C4-2B (cell line): ENCODE data around the gene DUS3L.

Experiments used
- H3K27ac ChIP-seq: fragments of 450-650 bp; 2 replicates; pipeline ENCODE4 v1.5.1; 2017
- ZFX ChIP-seq: fragments of 450-650 bp; IDR thresholded peaks from 2 replicates; pipeline ENCODE4 v1.6.1; 2017
- TF ChIP-seq, protein P1 (sequence below): fragments of 450-650 bp; conservative IDR thresholded peaks from 2 replicates; pipeline ENCODE4 v1.5.1; 2017; ENCODE audit warnings: mild to moderate bottlenecking

DUS3L gene

DNA sequence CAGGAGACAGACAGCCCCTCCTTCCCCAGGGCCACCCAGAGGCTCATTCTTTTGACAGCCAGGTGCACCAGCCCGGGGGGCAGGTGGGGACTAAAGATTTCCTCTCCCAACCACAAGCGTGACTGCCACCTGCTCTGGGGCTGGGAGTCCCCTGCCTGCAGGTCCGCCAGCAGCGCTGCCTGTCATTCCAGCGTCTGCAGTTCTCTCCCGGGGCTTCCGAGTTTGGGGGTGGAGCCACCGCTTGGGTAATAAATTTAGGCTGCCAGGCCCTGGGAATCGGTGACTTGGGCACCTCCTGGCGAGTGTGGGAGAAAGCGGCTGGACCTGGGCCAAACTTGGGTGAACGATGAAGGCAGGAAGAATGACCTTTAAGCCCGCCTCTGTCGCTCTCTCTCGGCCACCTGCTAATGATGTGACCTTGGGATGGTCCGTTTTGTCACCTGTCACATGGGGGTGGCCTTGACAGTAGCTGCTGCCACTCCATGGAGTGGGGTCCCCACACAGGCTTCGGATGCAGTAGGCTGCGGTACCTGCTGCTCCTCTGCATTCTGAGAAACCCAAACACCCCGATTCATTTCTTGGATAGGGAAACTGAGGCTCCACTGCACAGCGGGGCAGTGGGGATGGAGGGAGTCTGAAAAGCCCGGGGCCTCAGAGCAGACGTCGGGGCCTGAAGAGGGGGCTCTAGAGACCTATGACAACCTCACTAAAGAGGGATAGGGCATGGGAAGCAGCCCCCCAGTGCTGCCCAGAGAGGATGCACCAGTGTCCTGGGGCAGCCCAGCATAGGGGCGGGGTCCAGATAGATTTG is 35.8 kb upstream of the DUS3L start:
- TF ChIP-seq ZFX: no peak
- TF ChIP-seq, protein P1, sequence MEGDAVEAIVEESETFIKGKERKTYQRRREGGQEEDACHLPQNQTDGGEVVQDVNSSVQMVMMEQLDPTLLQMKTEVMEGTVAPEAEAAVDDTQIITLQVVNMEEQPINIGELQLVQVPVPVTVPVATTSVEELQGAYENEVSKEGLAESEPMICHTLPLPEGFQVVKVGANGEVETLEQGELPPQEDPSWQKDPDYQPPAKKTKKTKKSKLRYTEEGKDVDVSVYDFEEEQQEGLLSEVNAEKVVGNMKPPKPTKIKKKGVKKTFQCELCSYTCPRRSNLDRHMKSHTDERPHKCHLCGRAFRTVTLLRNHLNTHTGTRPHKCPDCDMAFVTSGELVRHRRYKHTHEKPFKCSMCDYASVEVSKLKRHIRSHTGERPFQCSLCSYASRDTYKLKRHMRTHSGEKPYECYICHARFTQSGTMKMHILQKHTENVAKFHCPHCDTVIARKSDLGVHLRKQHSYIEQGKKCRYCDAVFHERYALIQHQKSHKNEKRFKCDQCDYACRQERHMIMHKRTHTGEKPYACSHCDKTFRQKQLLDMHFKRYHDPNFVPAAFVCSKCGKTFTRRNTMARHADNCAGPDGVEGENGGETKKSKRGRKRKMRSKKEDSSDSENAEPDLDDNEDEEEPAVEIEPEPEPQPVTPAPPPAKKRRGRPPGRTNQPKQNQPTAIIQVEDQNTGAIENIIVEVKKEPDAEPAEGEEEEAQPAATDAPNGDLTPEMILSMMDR: no peak
- H3K27ac ChIP-seq: peak overlapping the region; percentile 84; the same call in 1 of the 2 replicates

DNA sequence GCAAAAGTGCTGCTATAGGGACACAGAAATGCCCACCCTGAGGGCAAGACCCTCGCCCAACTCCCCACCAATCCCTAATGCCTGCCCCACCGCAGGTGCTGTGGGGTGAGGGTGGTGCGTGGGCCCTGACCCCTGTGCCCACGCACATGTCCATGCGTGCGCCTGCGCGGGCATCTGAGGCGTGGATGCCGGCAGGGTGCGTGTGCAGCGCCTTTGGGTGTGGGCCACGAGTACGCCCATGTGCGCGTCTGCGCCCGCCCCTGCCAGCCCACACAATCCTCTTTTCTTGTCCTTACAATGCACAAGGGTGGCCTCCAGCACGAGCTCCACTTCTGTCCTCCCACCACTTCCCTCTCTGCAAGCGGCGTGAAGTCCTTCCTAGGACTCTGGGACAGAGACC is 34.2 kb upstream of the DUS3L start:
- H3K27ac ChIP-seq: no peak overlapping the region
- TF ChIP-seq, protein P1: no peak
- no peak for TF ChIP-seq ZFX

GRCh38 chr19:5824751-5825150 is 33.8 kb upstream of the DUS3L start:
- H3K27ac ChIP-seq: no peak overlapping the region
- TF ChIP-seq ZFX: no peak
- TF ChIP-seq, protein P1: no peak

- TF ChIP-seq ZFX: no peak
- TF ChIP-seq, protein P1: peak; percentile 84
- H3K27ac ChIP-seq: no peak overlapping the region
Observed at GRCh38 chr19:5823579-5824281, 32.8 kb upstream of the DUS3L start.

- H3K27ac ChIP-seq: no peak overlapping the region
- TF ChIP-seq, protein P1: no peak
- TF ChIP-seq ZFX: no peak
Observed at GRCh38 chr19:5822181-5822844, 31.4 kb upstream of the DUS3L start.

DNA sequence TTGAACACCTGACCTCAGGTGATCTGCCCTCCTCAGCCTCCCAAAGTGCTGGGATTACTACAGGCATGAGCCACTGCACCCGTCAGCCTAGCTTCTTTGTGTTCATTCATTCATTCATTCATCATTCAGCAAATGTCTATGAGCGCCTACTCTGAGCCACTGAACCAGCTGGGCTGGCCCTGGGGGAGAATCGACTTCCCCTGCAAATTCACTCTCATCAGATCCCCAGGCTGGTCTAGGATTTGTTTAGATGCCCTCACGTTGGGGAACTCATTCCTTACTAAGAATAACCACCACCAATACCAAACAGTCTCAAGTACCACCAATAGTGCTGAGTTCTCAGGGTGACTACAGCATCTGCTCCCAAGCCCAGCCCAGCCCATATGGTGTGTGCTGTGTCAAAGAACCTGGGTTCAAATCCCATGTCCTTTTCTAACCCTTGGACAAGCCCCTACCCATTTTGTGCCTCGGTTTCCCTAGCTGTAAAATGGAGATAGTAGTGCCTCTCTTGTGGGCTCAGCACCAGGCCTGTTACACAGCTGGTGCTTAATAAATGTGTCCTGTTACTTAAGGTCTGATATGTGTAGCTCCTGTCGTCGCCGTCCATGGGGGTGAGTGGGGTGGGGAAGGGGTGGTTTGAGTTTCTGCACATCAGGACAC is 30.7 kb upstream of the DUS3L start:
- no peak overlapping the region for H3K27ac ChIP-seq
- TF ChIP-seq, protein P1: no peak
- no peak for TF ChIP-seq ZFX
